ENCODE data around the gene GAL.

DNA sequence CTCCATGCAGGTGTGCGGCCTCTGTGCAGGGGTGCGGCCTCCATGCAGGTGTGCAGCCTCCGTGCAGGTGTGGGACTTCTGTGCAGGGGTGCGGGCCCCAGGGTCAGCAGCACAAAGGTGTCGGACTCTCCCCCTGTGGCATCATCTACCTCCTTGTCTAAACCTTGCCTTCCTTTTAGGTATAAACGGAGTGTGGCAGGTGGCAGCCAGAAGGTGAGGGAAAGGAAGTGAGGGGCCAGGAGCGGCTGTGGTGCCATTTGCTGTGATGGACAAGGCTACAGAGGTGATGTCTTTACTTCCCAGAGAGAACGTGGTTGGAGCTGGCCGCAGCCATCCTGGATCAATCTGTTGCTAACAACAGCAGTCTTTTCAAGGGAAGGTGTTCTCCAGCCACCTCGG, 9.1 kb downstream of the GAL start:
- TF ChIP-seq, protein P1, sequence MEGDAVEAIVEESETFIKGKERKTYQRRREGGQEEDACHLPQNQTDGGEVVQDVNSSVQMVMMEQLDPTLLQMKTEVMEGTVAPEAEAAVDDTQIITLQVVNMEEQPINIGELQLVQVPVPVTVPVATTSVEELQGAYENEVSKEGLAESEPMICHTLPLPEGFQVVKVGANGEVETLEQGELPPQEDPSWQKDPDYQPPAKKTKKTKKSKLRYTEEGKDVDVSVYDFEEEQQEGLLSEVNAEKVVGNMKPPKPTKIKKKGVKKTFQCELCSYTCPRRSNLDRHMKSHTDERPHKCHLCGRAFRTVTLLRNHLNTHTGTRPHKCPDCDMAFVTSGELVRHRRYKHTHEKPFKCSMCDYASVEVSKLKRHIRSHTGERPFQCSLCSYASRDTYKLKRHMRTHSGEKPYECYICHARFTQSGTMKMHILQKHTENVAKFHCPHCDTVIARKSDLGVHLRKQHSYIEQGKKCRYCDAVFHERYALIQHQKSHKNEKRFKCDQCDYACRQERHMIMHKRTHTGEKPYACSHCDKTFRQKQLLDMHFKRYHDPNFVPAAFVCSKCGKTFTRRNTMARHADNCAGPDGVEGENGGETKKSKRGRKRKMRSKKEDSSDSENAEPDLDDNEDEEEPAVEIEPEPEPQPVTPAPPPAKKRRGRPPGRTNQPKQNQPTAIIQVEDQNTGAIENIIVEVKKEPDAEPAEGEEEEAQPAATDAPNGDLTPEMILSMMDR (CRISPR knock-in tag; IDR thresholded peaks at IDR 0.05) = no peak
- TF ChIP-seq YY1 (IDR thresholded peaks at IDR 0.05; ENCODE audit: insufficient read depth, insufficient replicate concordance, low read depth, low read length) = no peak
- TF ChIP-seq HDAC2 (CRISPR knock-in tag; IDR thresholded peaks at IDR 0.05) = no peak
- no peak for TF ChIP-seq ZNF207 (IDR thresholded peaks at IDR 0.05; ENCODE audit: borderline replicate concordance)
- TF ChIP-seq STAG1 (CRISPR knock-in tag; IDR thresholded peaks at IDR 0.05) = no peak
- no peak for TF ChIP-seq TBX3 (IDR thresholded peaks at IDR 0.05; ENCODE audit: borderline replicate concordance)
- TF ChIP-seq ZNF563 (CRISPR knock-in tag; IDR thresholded peaks at IDR 0.05) = no peak
- TF ChIP-seq NR2F6 (IDR thresholded peaks at IDR 0.05) = no peak
- TF ChIP-seq NR2F6 (CRISPR knock-in tag; IDR thresholded peaks at IDR 0.05) = no peak
- TF ChIP-seq, protein P2, sequence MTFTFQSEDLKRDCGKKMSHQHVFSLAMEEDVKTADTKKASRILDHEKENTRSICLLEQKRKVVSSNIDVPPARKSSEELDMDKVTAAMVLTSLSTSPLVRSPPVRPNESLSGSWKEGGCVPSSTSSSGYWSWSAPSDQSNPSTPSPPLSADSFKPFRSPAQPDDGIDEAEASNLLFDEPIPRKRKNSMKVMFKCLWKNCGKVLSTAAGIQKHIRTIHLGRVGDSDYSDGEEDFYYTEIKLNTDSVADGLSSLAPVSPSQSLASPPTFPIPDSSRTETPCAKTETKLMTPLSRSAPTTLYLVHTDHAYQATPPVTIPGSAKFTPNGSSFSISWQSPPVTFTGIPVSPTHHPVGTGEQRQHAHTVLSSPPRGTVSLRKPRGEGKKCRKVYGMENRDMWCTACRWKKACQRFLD (CRISPR knock-in tag; IDR thresholded peaks at IDR 0.05; ENCODE audit: borderline replicate concordance) = no peak
- no peak for TF ChIP-seq CREM (IDR thresholded peaks at IDR 0.05)
- TF ChIP-seq CREM (CRISPR knock-in tag; IDR thresholded peaks at IDR 0.05) = no peak
- TF ChIP-seq BHLHE40 (IDR thresholded peaks at IDR 0.05; ENCODE audit: low read length) = no peak
- no peak for TF ChIP-seq ZZZ3 (CRISPR knock-in tag; IDR thresholded peaks at IDR 0.05; ENCODE audit: borderline replicate concordance)
- no peak for TF ChIP-seq MAFG (CRISPR knock-in tag; IDR thresholded peaks at IDR 0.05)
- TF ChIP-seq, protein P3, sequence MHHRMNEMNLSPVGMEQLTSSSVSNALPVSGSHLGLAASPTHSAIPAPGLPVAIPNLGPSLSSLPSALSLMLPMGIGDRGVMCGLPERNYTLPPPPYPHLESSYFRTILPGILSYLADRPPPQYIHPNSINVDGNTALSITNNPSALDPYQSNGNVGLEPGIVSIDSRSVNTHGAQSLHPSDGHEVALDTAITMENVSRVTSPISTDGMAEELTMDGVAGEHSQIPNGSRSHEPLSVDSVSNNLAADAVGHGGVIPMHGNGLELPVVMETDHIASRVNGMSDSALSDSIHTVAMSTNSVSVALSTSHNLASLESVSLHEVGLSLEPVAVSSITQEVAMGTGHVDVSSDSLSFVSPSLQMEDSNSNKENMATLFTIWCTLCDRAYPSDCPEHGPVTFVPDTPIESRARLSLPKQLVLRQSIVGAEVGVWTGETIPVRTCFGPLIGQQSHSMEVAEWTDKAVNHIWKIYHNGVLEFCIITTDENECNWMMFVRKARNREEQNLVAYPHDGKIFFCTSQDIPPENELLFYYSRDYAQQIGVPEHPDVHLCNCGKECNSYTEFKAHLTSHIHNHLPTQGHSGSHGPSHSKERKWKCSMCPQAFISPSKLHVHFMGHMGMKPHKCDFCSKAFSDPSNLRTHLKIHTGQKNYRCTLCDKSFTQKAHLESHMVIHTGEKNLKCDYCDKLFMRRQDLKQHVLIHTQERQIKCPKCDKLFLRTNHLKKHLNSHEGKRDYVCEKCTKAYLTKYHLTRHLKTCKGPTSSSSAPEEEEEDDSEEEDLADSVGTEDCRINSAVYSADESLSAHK (CRISPR knock-in tag; IDR thresholded peaks at IDR 0.05; ENCODE audit: borderline replicate concordance) = no peak
